HG03571 (cell line): ENCODE results near the gene CTSZ.
"Not testable (repeated sequence)": the region's sequence is repeated elsewhere in the genome, so short reads cannot be mapped to it uniquely, and the experiment has no call there.

Experiments
- ATAC-seq: cut with Tn5 transposase; IDR thresholded peaks from one replicate; pipeline ENCODE4 v1.9.1; 2021; ENCODE audit not compliant: unreplicated experiment

The CTSZ gene

GRCh38 chr20:59014680-59015389 lies 7.8 kb upstream of the CTSZ start:
- ATAC-seq = no peak

DNA sequence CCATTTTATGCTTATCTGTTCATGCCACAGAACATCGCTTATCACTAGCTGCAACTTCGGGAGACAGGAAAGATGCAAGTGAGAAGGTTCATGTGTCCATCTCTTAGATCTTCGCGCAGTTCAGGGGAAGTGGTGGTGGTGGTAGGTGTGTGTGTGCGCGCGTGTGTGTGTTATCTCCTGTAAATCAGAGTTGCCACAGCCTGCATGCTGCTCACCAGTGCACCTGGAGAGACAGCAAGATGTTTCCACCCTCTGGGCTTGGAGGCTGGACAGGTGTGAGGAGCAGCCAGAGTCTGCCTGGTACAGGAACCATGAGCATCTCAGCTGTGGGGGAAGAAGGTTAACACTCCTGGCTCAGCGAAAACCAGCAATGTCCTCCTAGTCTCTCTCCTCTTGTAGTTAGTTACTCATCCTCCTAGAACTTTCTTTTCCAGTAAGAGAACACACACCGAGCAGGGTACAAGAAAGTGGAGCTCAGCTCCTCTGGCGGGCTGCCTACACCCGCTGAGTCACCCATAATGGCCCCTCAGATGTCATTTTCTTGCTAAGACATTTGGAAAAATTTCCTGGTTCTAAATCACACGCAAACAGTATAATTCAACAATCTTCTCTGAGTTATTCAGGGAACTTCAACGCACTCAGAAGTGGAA lies 7.0 kb upstream of the CTSZ start:
- no peak for ATAC-seq

- no peak for ATAC-seq
Measured at GRCh38 chr20:59013031-59013951, 6.2 kb upstream of the CTSZ start.

- ATAC-seq = not testable (repeated sequence)
Measured at GRCh38 chr20:59011874-59012157, 4.8 kb upstream of the CTSZ start.

DNA sequence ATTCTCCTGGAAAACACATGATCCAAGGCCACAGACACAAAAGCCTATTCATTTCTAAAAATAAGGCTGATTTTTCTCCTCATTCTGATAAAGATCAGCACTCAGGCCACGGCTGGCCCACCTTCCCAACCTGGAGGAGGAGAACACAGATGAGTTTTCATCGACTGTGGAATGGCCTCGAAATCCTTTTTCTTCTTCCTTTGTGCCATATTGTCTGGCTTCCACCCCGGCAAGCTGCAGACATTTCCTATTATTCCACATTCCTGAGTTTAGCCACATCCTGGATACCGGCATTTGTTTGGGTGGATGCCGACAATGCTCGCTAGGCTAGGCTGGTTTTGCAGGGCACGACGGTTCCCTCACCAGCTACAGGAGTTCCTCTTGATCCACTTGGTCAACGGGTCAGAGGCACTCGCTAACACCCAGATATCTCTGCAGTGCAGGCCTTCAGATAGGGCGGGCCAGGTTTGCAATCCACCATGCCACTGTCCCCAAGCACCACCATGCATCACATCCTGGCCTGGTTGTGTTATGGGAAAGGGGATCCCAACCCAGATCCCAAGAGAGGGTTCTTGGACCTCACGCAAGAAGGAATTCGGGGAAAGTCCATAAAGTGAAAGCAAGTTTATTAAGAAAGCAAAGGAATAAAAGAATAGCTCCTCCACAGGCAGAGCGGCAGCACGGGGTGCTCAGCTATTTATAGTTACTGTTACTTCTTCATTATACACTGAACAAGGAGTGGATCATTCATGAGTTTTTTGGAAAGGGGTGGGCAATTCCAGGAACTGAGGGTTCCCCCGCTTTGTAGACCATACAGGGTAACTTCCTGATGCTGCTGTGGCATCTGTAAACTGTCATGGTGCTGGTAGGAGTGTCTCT lies 4.2 kb upstream of the CTSZ start:
- no peak for ATAC-seq

- ATAC-seq = no peak
Measured at GRCh38 chr20:59010321-59010994, 3.4 kb upstream of the CTSZ start.

DNA sequence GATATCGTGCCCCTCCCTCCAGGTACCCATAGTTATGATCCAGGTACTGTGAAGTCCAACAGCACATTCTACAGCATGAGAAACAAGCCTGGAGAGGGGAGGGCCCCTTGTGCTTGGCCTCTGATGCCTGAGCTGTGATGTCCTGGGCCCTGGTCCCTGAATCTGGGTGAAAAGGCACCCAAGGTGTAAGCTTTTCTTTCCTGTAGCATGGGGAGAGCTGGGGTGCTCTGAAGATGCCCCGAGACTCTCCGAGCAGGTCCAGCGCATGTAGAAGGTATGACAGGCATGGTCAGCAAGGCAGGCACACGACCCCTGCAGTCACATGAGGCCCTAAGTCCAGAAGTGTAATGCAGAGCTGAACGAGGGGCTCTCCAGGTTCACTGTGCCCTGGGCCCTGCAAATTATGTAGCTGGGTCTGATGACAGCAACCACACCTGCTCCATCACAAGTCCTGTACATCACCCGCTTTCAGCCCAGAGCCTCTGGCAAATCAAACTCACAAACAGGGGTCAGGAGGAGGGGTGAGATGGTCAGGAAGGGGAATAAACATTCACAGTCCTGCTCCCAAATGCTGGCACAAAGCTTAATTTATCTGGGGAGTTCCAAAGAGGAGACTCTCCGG lies 1.8 kb upstream of the CTSZ start:
- no peak for ATAC-seq

- ATAC-seq = peak; percentile 34
Measured at GRCh38 chr20:59007665-59008511, 834 bp upstream of the CTSZ start.

DNA sequence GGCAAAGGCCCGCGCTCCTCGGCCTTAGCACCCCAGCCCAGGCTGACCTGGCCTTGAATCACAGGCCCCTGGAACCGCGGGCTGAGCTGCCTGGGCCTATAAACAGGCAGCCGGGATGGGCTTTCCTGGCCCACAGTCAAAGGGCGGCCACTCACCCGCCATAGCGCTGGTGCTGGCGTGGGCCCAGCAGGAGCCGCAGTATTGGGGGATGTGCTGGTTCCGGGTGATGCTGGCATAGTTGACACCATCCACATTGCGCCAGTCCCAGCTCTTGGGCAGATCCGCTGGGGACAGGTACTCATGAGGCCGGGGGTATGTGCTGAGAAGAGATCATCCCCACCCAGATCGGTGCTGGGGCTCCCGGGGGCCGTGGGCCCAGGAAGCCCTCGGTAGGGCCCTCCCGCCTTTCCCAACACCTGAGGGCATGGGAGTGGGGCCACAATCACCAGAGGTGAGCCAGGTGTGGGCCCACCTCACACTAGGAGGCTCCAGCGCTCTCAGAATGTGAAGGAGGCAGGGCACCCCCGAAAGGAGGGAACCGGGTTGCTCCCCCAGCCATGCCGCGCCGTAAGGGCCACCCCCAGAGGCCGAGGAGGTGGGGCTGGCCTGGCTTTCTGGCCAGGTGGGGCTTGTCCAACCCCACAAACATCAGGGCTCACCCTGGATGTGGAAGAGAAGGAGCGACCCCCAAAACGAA lies 739 bp downstream of the CTSZ start:
- ATAC-seq = no peak

- ATAC-seq = no peak
Measured at GRCh38 chr20:59005523-59006166, 1.4 kb downstream of the CTSZ start.

- peak; percentile 47 for ATAC-seq
Measured at GRCh38 chr20:59004763-59005522, 2.1 kb downstream of the CTSZ start.

DNA sequence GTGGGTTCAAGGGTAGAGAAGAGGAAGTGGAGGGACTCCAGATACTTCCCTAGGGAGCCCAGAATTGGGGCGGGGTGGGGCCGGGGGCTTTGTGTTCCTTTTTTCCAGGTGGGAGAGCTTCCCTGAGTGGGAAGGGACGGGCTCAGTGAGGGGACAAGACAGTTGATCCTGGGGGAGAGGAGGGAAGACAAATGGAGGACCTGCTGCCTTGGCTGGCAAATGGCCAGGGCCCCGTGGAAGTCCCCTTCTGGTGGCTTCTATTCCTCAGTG lies 2.6 kb downstream of the CTSZ start:
- no peak for ATAC-seq

DNA sequence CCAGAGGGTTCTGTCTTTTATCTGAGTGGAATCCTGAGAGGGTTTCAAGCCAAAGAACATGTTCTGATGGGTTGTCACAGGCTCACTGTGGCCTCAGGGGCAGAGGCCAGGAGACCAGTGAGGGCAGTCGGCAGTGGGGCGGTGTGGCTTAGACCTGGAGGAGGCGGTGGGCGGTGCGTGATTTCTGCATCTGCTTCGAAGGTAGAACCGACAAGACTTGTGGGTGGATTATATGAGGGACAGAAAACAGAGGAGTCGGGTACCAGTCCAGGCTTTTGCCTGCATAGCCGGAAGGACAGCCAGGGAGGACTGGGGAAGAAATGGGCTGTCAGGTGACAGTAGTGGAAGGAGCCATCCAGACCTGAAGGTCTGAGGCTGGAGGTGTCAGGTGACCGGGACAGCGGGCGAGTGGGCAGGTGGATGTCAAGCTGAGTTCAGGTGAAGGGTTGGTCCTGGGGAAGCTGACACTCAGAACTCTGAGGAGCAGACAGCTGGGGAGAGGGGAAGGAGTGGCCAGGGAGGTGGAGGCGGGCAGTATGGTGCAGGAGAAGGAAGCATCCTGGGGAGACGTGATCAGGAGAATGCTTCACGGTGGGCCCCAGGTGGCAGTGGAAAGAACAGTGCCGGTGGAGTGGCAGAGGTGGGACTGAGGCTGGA lies 3.1 kb downstream of the CTSZ start:
- no peak for ATAC-seq

- ATAC-seq = no peak
Measured at GRCh38 chr20:59002874-59003399, 4.1 kb downstream of the CTSZ start.

DNA sequence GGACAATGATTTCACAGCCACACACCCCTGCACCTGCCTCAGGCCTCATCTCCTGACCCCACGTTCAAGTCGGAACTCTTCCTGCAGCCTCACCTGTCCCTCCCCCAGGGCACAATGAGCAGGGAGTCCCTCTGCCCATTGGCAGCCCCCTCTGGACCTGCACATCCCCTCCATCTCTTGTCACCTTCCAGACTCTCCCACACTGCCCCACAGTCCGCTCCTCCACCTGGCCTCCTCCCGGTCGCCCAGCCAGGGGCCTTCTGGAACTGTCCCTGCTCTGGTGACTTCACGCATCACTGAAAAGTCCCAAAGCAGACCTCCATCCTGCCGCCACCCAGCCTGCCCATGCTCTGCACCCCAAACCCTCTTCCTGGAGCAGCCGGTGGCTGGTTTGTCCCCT lies 4.7 kb downstream of the CTSZ start:
- ATAC-seq = no peak

DNA sequence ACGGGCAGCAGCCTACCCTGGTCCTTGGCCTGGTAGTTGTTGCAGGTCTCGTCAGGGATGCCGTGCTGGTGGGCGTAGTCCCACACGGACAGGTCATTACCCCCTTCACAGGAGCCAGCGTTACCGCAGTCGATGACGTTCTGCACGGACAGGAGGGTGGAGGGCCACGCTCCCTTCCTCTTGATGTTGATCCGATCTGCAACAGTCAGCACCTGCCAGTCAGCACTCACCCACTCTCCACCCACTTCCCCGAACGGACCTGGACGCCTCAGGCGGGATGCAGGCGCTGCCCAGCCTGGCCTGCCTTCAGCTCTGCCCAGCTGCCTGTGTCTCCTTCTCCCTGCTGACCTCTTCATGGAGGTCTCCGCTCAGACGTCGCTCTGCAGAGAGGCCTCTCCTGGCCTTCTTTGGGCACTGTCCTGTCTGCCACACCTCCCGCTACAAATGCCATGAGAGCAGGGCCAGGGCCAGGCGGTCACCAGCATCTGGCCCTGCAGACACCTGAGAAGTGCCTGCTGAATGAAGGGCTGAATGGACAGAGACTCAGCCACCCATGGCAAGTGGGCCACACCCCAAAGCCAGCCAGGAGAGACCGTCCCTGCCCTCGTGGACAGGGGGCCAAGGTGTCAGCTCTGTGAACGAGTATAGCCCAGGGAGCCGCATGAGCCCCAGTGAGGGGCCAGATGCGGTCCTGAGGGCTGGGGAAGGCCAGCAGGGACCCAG lies 5.4 kb downstream of the CTSZ start:
- ATAC-seq = no peak
